NCI-H524 treated with DMSO at 0.1 percent for 48 hours (cell line): ENCODE results near the gene MTUS2.
"Not testable (repeated sequence)": the region's sequence is repeated elsewhere in the genome, so short reads cannot be mapped to it uniquely, and the experiment has no call there.

Source experiments
- DNase-seq: peaks from one replicate; lab custom pipeline; 2025; lab: John Stamatoyannopoulos, UW

Gene MTUS2

DNA sequence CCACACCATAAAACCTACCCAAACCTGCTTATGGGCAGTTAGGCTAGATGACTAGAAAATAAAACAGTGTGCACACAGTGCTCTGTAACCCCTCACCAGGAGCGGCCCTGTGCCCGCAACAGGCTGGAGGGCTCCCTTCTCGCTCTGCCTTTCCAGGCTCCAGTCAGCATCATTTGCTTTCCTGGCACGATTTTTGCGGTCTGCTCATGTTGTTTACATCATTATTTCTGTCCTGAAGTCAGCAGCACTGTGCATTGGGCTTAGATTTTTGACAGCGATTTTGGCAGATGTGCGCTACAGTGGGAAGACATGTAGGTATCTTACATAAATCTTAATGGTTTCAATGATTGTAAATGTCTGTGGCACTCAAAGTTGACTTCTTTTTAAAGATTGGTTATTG lies 344.0 kb downstream of the MTUS2 start:
- DNase-seq = no peak

GRCh38 chr13:29165216-29165615 lies 345.1 kb downstream of the MTUS2 start:
- DNase-seq = no peak

DNA sequence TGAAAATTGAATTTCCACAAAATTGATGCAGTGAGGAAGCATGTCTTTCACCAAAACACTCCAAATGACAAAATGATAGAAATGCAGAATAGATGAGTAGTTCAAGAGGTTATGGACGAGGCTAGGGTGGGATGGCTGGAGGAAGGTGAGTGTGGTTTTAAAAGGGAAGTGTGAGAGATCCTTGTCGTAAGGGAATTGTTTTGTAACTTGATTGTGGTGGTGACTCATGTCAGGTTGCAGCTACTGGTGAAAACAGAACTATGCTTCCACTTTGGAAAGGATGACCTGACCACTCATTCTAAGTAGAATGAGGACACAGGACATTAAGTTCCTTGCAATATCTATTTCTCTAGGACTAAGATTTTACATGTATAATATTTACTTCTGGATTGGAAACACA lies 345.7 kb downstream of the MTUS2 start:
- DNase-seq = no peak

DNA sequence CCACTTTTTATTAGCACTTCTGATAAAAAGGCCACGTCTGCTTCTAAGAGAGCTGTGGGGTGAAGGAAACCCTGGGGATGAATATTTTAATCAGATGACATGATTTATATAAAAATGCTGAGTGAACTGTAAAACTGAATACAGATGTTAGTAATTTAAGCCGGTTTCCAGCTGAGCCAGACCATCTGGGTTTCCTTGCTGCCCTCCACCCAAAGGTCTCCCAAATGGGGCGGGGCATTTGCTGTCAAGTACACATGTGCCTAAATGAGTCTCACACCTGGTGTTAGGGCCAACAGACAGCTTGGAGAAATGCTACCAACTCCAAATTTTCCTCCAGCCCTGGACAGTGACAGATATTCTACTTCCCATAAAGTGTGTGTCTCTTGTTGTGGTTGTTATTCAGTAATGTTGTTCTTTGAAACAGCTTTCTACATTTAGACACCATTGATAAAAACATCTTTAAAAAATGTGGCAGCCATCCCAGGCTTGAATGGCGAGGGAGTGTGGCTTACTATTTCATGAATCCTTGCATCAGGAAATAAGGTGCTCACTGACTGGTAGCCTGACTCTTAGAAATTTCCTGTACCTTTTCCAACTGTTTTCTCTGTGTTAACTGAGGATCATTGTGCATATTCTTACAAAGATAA lies 350.4 kb downstream of the MTUS2 start:
- DNase-seq = peak; percentile 21

DNA sequence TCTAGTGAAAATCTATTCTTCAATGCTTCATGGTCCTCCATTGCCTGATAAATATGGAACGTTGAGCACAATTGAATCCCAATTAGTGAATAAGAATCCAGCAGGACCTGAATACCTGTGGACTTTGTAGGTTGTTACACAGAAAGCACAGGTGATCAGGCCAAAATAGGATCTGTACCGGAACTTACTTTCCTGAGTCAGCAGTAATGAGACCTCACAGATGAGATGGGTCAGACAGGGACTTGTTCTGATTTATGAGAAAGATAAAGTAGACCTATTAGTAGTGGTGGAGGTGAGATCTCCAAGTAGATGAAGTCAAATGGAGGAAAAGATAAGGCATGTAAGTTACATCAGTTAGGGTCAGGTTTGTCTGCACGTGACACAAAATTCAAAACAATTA lies 351.1 kb downstream of the MTUS2 start:
- DNase-seq = no peak

DNA sequence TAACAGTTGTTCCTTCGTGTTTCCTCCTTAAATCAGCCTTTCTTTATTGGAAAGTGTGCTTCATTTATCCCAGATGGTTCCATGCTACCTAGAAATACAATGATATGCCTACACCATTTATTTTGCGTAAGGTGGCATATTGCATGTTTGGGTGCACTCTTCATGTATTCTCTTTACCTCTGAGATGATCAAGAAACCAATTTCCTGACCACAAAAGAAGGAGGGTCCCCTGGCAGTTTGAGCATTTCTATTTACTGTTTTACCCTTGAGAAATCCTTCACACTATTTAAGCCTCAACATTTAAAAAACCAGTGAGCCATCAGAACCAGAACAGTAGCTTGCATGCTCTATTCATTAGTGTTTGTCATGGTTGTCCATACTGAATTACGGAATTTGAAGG lies 354.0 kb downstream of the MTUS2 start:
- no peak for DNase-seq

DNA sequence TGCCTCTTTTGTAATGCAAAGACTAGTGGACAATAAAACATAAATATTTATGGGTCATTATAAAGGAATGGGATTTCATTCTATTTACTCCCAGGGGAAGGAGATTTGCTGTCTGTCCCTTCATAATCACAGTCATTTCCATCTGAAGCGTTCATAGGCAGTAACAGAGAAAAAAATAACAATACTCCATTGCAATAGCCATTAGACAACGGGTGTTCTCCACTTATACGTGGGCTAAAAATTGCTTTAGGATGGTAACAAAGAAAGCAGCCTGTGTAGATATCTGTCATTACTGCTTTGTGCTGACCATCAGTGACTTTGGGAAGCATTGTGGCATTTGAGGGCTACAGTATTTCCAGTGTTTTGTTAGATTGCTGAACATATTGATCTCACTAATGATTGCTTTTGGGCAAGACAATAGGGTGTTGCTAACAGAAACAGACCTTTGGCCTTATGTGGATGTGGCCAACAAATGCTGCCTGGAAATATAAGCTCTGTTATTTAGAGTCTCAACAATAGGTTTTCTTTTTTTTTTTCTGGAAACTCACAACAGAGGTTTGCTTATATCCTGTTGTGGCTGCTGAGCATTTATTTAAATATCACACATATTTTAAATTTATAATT lies 355.2 kb downstream of the MTUS2 start:
- no peak for DNase-seq

DNA sequence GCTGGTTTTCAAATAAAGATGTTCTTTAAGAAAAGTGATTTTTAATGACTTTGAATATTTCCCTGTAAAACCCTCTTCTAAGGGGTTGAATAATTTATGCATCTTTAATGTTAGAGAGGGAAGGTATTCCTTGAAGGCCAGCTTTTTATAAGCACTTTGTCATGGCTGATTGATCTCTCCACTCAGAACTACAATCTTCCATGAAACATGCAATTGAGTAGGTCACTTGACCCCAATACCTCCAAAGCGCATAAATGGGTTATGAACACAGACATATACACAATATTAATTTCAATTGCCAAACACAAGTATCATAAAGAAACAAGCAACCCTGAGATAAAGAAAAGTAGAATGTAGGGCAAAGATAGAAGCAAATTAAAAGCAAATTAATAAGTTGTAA lies 359.9 kb downstream of the MTUS2 start:
- DNase-seq = no peak

DNA sequence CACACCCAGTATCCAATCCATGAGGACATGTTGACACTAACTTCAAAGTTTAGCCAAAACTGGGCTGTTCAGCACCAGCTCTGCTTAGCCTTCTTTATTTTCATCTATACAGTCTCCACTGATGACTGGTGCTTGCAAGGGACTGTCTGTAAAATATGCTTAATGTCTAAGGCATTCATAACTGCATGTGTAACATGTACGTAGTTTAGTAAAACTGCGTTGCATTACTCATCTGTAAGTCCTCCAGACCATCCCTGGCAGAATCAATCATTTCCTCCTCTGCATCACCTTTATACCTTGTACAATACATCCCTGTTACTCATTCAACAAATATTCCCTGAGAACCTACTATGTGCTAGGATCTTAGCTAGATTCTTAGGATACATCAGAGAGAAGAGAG lies 362.1 kb downstream of the MTUS2 start:
- no peak for DNase-seq

GRCh38 chr13:29185926-29186325 lies 365.8 kb downstream of the MTUS2 start:
- no peak for DNase-seq

DNA sequence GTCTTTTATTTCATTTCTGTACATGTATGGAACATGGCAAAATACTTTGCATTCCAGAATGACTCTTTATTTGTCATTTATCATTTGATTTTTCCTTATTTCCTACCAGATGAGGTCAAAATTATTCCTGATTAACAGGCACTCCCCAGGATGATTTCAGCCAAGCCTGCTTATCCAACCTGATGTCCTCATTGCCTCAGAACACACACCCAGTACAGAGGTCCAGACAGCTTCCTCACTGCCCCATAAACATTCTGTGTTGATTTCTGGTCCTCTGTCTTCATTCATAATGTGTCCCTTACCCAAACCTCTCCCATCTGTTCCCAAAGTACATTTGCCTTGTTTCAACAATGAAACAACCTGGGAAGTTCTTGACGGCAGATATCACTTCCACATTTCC lies 367.4 kb downstream of the MTUS2 start:
- DNase-seq = no peak

GRCh38 chr13:29190298-29190697 lies 370.2 kb downstream of the MTUS2 start:
- DNase-seq = no peak

DNA sequence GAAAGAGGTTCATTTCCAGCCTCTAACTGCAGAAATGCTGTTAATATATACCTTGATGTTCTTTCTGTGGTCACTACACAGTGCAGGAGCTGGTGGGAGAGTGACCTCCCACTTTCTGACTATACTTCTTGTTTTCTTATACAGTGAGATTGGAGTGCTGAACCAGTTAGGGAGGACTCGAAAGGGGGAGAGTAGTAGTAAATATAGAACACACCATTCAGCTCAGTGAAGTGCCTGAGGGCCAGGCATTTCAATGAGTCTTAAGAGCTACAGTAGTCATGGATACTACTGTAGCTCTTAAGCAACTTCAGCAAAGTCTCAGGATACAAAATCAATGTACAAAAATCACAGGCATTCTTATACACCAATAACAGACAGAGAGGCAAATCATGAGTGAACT lies 372.9 kb downstream of the MTUS2 start:
- DNase-seq = no peak

GRCh38 chr13:29195456-29195855 lies 375.3 kb downstream of the MTUS2 start:
- no peak for DNase-seq

GRCh38 chr13:29196409-29197074 lies 376.4 kb downstream of the MTUS2 start:
- DNase-seq = no peak

DNA sequence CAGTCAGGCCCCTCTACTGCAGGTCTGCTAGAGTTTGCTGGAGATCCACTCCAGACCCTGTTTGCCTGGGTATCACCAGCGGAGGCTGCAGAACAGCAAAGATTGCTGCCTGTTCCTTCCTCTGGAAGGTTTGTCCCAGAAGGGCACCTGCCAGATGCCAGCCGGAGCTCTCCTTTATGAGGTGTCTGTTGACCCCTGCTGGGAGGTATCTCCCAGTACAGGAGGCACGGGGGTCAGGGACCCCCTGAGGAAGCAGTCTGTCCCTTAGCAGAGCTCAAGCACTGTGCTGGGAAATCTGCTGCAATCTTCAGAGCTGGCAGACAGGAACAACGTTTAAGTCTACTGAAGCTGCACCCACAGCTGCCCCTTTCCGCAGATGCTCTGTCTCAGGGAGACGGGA lies 382.6 kb downstream of the MTUS2 start:
- DNase-seq = not testable (repeated sequence)

DNA sequence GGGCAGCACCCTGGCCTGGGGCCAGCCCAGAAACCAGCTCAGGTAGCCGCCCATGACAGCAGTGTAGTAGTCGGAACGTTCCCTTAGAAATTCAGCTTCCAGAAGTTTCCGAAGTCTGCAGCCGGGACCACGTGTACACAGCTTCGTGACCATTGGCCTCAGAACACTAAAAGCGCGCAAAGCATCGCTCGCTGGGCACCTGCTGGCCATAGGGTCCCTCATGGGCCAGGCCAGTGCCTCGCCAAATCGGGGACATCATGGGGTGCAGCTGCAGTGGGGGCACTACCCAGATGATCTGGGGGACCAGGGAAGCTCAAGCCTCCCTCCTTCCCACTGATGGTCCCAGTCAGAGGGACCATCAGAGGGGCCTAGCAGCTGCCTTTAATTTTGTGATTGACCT lies 384.5 kb downstream of the MTUS2 start:
- DNase-seq = no peak

GRCh38 chr13:29210676-29211075 lies 390.5 kb downstream of the MTUS2 start:
- DNase-seq = no peak

DNA sequence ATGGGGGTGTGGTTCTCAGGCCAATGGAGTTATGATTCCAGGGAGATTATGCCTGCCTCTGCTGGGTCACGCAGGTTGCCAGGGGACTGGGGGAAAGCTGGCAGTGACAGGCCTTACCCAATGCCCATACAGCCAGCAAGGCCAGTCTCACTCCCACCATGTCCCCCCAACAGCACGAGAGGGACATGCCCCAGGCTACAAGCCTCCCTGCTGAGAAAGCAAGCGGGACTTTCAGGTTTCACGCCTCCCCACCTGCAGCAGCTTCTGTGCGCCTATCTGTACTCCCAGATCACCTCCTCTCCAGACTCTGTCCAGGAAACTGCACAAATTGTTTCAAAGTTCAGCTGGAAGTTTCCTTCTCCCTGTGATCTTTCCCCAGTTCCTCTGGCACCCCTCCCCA lies 391.0 kb downstream of the MTUS2 start:
- DNase-seq = not testable (repeated sequence)

- DNase-seq = no peak
Measured at GRCh38 chr13:29222458-29222857, 402.3 kb downstream of the MTUS2 start.

- no peak for DNase-seq
Measured at GRCh38 chr13:29224206-29224605, 404.1 kb downstream of the MTUS2 start.

DNA sequence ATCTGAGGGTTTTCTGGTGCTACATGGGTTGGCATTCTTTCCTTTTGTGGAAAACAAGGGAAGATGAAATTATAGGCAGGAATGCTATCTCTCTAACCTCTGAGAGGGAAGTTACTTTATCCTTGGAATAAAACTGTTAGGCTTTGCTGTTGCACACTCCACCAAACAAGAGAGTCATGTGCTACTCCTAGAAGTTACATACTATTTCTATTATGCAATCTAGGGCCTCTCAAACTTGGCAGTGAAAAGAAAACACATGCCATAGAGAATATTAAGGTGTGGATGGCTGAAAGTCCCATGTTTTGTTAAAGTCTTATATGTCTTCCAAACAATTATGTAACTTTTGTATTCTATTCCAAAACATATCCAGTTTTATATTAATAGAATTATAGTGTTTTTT lies 407.4 kb downstream of the MTUS2 start:
- DNase-seq = no peak

DNA sequence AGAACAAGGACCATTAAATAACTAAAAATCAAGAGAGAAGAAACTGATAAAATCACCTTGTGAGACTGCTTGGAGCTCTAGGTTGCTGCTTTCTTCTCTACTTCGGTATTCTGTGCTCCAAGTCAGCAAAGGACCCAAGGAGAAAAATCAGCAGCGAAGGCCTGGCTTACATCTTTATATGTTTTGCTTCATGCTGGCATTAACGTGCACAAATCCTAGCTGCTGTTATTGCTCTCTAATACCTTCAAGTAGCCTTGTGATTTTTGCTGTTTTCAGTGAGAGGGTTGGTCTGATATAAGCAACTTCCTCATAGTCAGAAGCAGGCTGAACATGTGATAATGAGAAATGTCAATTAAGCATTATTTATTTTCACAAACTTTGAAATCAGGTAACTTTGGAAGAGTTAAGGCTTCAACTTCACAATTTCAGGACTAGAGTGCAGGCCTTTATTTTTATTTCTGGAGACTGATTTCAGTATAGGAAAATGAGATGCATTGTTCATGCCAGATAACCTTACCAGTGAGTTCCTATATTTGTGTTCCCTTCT lies 410.2 kb downstream of the MTUS2 start:
- no peak for DNase-seq
